ENCODE measurements around the gene RBBP8. TPM values are rescaled to one million over a fixed set of nuclear protein-coding genes. Genes with fewer than 3 reads are reported as not detected.

Gene RBBP8
- polyA plus RNA-seq, 3 donors: 5.8 to 9.6 (median 7.8) TPM

- Mint-ChIP-seq H3K4me3 (no peak overlapping the region), H3K4me1 (peaks cover 7% of the 10 kb centered on the region), H3K9me3 (no peaks in the 10 kb centered on the region), H3K36me3 (peaks cover 26 to 42% of the 10 kb centered on the region in 2 donors), H3K27ac (no peak overlapping the region), H3K27me3 (ENCODE audit: low read depth in 3 of 3) (no peaks in the 10 kb centered on the region)
- Histone ChIP-seq H3K4me2 (replicated peaks; ENCODE audit: extremely low read depth, low read length, poor library complexity, severe bottlenecking) (no peak overlapping the region), H4K20me1 (ENCODE audit: insufficient read depth, low read length) (no peaks in the 10 kb centered on the region), H3K4me3 (replicated peaks in 1 of 3; ENCODE audit: low read depth in 2 of 3, low read length in 3 of 3) (no peak overlapping the region), H3K9me3 (replicated peaks in 1 of 2; ENCODE audit: control insufficient read depth in 1 of 2, insufficient read depth in 1 of 2, low read length in 2 of 2) (no peaks in the 10 kb centered on the region), H3K27ac (ENCODE audit: low read depth in 1 of 2, low read length in 2 of 2) (no peak overlapping the region), H3K27me3 (ENCODE audit: control insufficient read depth in 2 of 2, insufficient read depth in 2 of 2, low read length in 2 of 2) (no peaks in the 10 kb centered on the region), H3K36me3 (replicated peaks in 1 of 2; ENCODE audit: control insufficient read depth in 1 of 2, insufficient read depth in 2 of 2, low read length in 2 of 2) (peaks cover 11 to 36% of the 10 kb centered on the region in 2 donors), H3K79me2 (ENCODE audit: insufficient read depth, low read length) (no peaks in the 10 kb centered on the region), H3K4me1 (ENCODE audit: control insufficient read depth in 1 of 2, insufficient read depth in 2 of 2, low read length in 2 of 2) (no peaks in the 10 kb centered on the region), H3K9ac (ENCODE audit: insufficient read depth, low read length, poor library complexity, severe bottlenecking) (no peak overlapping the region), H2AFZ (ENCODE audit: insufficient read depth, low read depth, low read length, poor library complexity, severe bottlenecking) (no peak overlapping the region)
- intact Hi-C loops (cut with micrococcal nuclease): no loop called here
- no CpG with 5 or more reads among the region's 2 CpGs for WGBS (ENCODE audit: insufficient coverage)
- TF ChIP-seq CTCF (IDR thresholded peaks at IDR 0.05): no peak
- DNase-seq: no peak
Observed at GRCh38 chr18:23021623-23022022, 88.5 kb downstream of the RBBP8 start.

GRCh38 chr18:23032030-23032582, 99.0 kb downstream of the RBBP8 start:
- Histone ChIP-seq H2AFZ (ENCODE audit: insufficient read depth, low read depth, low read length, poor library complexity, severe bottlenecking) (no peak overlapping the region), H3K27ac (ENCODE audit: low read depth in 1 of 2, low read length in 2 of 2) (no peak overlapping the region), H3K27me3 (ENCODE audit: control insufficient read depth in 2 of 2, insufficient read depth in 2 of 2, low read length in 2 of 2) (no peaks in the 10 kb centered on the region), H3K9me3 (replicated peaks in 1 of 2; ENCODE audit: control insufficient read depth in 1 of 2, insufficient read depth in 1 of 2, low read length in 2 of 2) (no peaks in the 10 kb centered on the region), H3K79me2 (ENCODE audit: insufficient read depth, low read length) (no peaks in the 10 kb centered on the region), H3K9ac (ENCODE audit: insufficient read depth, low read length, poor library complexity, severe bottlenecking) (no peak overlapping the region), H4K20me1 (ENCODE audit: insufficient read depth, low read length) (no peaks in the 10 kb centered on the region), H3K4me1 (ENCODE audit: control insufficient read depth in 1 of 2, insufficient read depth in 2 of 2, low read length in 2 of 2) (no peaks in the 10 kb centered on the region), H3K4me2 (replicated peaks; ENCODE audit: extremely low read depth, low read length, poor library complexity, severe bottlenecking) (no peak overlapping the region), H3K4me3 (replicated peaks in 1 of 3; ENCODE audit: low read depth in 2 of 3, low read length in 3 of 3) (no peak overlapping the region), H3K36me3 (replicated peaks in 1 of 2; ENCODE audit: control insufficient read depth in 1 of 2, insufficient read depth in 2 of 2, low read length in 2 of 2) (peaks cover 0 to 17% of the 10 kb centered on the region in 2 donors)
- DNase-seq: no peak
- Mint-ChIP-seq H3K4me1 (peaks cover 1% of the 10 kb centered on the region), H3K36me3 (peaks cover 9 to 10% of the 10 kb centered on the region in 2 donors), H3K27ac (no peak overlapping the region), H3K27me3 (ENCODE audit: low read depth in 3 of 3) (no peaks in the 10 kb centered on the region), H3K4me3 (no peak overlapping the region), H3K9me3 (no peaks in the 10 kb centered on the region)
- TF ChIP-seq CTCF (IDR thresholded peaks at IDR 0.05): no peak
- 100% methylated on average over 4 of the region's 4 CpGs for WGBS (ENCODE audit: insufficient coverage)
- intact Hi-C loops (cut with micrococcal nuclease): loop anchor here in 1 of 2 donors (5.0 kb wide), 1 partner anchor 380 kb away; no protein-coding TSS in a partner anchor
